GM18502 (cell line): ENCODE measurements around the gene SHISA5.

Experiments
- ATAC-seq: cut with Tn5 transposase; IDR thresholded peaks from one replicate; pipeline ENCODE4 v1.9.1; 2021; ENCODE audit warnings: mild to moderate bottlenecking; ENCODE audit not compliant: unreplicated experiment, poor library complexity

The SHISA5 gene

GRCh38 chr3:48434591-48435222 is 69.3 kb downstream of the SHISA5 start:
- no peak for ATAC-seq

- ATAC-seq, result no peak
These were observed 70.4 kb downstream of the SHISA5 start for GRCh38 chr3:48433472-48434118.

DNA sequence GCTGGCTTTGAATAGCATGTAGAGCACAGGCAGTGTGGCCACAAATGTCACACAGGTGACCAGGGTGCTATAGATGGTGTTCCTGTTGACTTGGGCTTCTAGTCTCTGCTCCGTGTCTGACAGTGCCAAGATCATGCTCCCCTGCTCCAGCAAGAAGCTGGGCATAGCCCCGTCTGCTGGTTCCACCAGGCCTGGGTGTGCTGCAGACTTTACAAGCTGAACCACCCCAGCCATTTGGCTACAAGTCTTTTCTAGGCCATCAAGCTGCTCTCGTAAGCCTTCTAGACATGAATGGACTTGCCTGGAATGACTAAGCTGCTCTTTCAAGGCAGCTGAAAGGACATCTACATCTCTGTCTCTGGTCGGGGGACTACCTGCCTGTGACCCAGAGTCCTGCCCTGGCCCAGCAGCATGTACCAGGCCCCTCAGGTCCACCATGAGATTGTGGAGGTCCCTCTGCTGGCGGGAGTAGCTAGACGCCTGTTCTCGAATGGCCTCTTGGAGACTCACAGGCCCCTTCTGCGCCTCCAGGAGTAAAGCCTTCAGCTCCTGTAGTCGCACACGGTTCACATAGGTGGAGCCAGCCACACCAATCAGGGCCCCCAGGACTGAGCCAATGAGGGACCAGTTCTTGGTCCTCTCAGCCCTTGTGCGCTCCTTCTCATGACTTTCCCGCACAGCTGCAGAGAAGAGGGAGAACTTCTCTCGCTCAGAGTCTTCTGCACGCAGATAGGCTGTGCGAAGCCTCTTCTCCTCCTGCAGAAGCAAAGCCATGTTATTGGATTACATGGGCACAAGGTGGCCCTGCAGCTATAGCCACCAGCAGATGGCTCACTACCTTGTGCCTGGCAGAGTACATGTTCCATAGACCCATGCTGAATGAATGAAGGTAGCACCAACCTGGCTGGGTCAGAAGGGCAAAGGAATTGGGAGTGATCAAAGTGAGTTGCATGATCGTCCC is 71.3 kb downstream of the SHISA5 start:
- no peak for ATAC-seq

DNA sequence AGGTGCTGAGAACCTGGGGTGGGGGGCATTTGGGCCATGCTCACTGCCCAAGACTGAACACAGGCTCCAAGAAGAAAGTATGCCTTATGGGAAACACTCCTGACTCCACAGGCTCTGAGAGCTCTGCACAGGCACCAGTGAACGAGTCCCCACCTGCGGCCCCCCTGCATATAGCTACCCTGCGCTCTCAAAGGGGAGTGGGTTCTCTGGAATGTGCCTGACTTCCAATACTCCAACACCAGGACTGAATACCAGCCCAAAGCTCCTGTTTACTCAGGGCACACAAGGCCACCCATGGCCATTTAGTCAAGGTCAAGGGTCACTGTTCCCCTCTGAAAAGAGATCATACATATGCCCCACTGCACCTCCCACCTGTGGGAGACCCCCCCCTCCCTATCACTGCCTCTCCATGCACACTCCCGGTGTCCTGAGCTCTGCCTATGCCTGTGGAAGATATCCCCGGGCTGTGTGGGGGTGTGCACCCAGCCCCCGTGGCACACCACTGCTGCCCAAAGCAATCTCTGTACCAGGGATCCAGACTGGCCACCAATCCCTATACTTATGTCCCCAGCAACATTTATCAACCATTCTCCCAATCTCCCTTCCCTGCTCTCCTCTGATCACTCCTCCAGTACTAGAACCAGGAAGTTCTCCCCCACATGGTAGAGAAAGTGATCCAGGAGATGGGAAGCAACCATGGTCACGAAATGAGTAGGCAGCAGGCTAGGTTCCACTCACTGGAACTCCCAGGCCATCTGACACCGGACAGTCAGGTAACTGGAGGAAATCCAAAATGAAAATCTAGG is 72.5 kb downstream of the SHISA5 start:
- ATAC-seq, result no peak

- no peak for ATAC-seq
These were observed 73.3 kb downstream of the SHISA5 start for GRCh38 chr3:48430708-48431101.

DNA sequence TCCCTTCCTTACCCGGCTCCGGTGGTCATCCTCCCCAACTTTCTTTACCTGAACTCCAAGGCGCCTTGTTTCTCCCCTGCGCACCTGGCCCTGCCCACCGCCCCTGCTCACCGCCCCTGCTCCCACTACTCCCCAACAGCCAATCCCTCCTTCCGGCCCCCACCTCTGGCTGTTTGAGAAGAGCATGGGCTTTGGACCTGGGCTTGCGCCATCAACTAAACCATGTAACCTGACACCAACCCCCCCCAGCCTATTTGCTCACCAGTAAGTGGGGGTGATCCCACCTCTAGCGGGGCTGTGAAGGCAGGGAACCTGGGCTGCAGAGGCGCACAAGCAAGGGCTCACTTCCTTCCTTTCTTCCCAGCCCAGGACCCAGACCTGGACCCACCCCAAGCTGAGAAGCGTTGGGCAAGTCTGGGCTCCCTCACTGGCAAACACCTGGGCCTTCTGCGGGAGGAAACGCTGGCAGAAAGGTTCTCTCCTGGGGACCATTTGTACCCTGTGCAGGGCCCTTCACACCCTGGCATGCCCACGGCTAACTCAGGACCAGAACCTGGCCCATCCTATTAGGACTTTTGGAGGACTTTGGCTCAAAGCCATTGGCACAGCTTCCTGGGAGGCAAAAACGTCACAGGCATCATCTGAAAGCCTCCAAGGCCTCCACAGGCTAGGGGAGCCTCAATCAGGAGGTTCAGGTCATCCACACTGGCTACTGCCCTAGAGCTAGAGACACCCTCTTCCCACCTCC is 73.8 kb downstream of the SHISA5 start, which contains the start of gene PLXNB1:
TSS of gene PLXNB1 (minus strand) at position 127 of the 748 bp plus-strand sequence. CDS start 5,475 bp downstream, outside the sequence.
- ATAC-seq, result no peak

GRCh38 chr3:48429317-48429959 is 74.5 kb downstream of the SHISA5 start:
- ATAC-seq, result no peak

- ATAC-seq, result no peak
These were observed 75.2 kb downstream of the SHISA5 start for GRCh38 chr3:48428572-48429316.

DNA sequence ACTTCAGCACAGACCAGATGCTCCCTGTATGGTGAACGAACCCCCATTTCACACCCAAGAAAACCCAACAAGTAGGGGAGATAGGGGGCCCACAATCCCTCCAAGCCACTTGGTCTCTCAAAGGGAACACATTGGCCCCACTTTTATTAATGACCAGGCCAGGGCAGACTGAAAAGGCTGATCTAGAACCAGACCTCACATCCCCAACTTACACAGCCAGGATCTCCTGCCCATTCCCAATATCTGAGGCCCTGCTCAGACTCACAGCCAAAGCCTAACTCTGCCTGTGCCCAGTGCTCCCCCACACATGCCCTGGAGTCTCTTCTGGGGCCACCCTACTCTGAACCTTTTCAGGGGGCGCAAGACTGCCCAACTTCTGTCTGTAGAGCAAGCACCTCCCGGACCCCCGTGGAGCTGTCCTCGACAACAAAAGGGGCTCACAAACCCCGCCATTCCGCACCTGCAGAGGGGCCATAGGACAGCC is 75.8 kb downstream of the SHISA5 start:
- ATAC-seq, result no peak

GRCh38 chr3:48427630-48427962 is 76.4 kb downstream of the SHISA5 start:
- no peak for ATAC-seq

- no peak for ATAC-seq
These were observed 76.9 kb downstream of the SHISA5 start for GRCh38 chr3:48426944-48427629.

DNA sequence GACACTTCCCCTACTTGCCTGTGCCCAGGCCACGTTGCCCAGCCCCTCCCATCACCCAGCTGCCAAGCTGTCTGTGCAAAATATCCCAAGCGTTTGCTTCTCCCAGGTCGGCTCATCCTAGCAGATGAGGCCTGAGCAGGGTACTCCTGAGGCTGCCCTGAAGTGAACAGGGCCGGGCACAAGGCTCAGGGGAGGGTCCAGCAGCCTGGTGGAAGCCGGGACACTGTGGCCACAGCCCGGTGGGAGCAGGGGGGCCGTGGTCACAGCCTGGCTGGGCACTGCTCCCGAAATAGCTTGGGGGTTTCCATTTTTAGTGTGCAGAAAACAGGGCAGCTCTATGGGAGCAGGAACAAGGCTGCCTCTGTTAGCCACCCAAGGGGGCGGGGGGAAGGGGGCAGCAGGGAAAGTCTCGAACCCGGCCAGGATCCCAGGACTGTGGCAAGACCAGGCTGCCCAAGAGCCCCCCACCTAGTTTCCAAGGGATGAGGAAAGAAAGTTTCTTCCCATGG is 77.5 kb downstream of the SHISA5 start:
- no peak for ATAC-seq

DNA sequence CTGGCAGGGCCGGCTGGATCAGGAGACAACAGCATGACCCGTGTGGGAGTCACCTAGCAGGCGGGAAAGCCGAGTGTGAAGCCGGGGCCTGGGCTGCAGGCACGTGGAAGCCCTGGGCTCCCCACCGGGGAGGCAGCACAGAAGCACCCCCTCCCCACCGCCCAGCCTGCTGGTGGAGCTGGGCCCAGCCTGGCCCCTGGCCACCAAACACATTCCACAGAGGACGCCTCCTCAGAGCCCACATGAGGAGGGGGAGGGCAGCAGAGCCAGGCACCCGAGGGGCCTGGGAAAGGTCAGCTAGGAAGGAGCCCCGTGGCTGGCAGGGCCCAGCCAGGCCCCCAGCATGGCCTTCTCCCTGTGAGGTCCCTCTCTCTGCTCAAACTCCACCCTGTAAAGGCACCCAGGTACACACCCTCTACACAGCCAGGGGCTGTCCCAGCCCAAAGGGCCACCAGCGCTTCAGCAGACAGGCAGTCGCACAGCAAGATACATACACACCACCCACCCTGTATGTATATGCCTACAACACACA is 78.6 kb downstream of the SHISA5 start:
- ATAC-seq, result no peak

DNA sequence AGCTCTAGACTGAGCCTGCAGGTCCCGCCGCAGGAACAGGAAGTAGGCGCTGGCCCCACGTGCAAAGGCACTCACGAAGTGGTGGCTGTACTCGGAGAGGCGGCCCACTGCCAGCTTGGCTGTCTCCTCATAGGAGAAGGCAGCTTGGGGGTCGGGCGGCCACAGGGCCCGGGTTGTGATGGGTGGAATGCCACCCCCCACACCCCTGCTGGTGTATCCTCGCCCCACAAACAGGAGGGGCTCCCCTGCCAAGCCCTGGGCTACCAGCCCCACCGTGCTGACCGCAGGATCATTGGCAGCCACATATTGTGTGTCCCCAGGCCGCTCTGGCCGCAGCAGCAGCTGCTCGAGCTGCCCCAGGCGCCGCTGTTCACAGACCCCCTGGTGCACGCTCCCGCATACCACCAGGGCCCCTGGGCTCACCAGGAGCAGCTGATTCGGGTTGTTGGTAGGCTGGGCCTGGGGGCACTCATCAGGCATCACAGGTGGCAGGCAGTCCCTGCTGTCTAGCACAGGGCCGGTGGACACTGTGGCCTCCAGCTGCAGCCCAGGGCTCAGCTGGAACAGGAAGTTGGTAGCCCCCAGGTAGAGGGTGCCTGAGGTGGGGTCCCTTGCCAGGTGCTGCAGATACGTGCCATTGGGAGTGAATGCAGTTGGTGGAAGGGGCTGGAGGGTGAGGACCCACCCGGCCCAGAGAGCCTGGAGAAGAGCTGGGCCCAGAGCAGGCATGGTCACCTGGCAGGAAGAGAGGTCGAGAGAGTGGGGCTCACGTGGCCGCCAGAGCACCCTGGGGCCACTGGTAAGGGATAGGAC is 79.9 kb downstream of the SHISA5 start:
- no peak for ATAC-seq

DNA sequence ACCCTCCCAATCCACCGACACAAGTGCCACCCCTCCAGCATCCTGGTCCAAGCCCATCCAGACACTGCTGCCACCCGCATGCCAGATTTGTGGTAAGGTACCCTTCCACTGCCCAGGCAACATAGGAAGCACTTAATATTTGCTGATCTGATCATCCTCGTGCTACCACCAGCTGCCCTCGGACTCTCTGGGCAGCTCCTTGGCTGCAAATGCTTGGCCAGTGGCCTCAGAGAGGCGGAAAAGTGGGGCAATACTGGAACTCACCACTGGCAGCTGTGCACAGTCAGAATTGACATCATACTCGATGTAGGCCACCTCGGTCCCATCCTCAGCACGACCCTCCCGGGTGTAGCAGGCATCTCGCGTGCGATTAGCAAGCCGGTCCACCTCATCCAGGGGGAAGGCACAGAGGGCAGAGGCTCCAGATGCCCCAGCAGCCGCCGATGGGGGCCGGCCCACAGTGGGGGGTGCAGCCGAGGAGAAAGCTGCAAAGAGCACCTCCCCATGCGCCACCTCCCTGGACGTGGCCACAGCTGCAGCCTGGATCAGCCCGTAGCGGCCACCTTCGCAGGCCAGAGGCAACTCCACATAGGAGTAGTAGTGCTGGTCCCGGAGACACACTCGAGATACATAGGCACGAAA is 80.6 kb downstream of the SHISA5 start:
- no peak for ATAC-seq

GRCh38 chr3:48422681-48423080 is 81.3 kb downstream of the SHISA5 start:
- no peak for ATAC-seq
